NCI-H446 treated with DMSO at 0.1 percent for 48 hours (cell line): ENCODE results near the gene PITPNB.

Experiments
- DNase-seq: peaks from one replicate; lab custom pipeline; 2025; lab: John Stamatoyannopoulos, UW

PITPNB gene

GRCh38 chr22:27833803-27834202 is 85.3 kb downstream of the PITPNB start:
- no peak for DNase-seq

GRCh38 chr22:27832606-27833005 is 86.5 kb downstream of the PITPNB start:
- DNase-seq: no peak

GRCh38 chr22:27829620-27830019 is 89.4 kb downstream of the PITPNB start:
- DNase-seq: no peak

GRCh38 chr22:27827604-27828587 is 91.2 kb downstream of the PITPNB start:
- DNase-seq: no peak

- DNase-seq: no peak
Observed at GRCh38 chr22:27825174-27825573, 93.9 kb downstream of the PITPNB start.

- no peak for DNase-seq
Observed at GRCh38 chr22:27823221-27823620, 95.8 kb downstream of the PITPNB start.

- DNase-seq: no peak
Observed at GRCh38 chr22:27820896-27821866, 97.9 kb downstream of the PITPNB start.

GRCh38 chr22:27816552-27816951 is 102.5 kb downstream of the PITPNB start:
- DNase-seq: no peak

- no peak for DNase-seq
Observed at GRCh38 chr22:27815826-27816530, 103.1 kb downstream of the PITPNB start.

- DNase-seq: no peak
Observed at GRCh38 chr22:27814993-27815392, 104.1 kb downstream of the PITPNB start.

- DNase-seq: no peak
Observed at GRCh38 chr22:27811778-27812177, 107.3 kb downstream of the PITPNB start.

GRCh38 chr22:27810609-27811151 is 108.4 kb downstream of the PITPNB start:
- peak; percentile 67 for DNase-seq

GRCh38 chr22:27809700-27810608 is 109.1 kb downstream of the PITPNB start:
- DNase-seq: no peak

GRCh38 chr22:27809226-27809603 is 109.8 kb downstream of the PITPNB start:
- no peak for DNase-seq

GRCh38 chr22:27808451-27809225 is 110.4 kb downstream of the PITPNB start:
- no peak for DNase-seq

GRCh38 chr22:27805841-27806240 is 113.2 kb downstream of the PITPNB start:
- no peak for DNase-seq

GRCh38 chr22:27804470-27805297 is 114.4 kb downstream of the PITPNB start:
- DNase-seq: peak; percentile 46

GRCh38 chr22:27803841-27804415 is 115.1 kb downstream of the PITPNB start:
- no peak for DNase-seq
